GM12878 (cell line): Measurements from ENCODE around the gene SLC66A1. TPM values are rescaled to one million over a fixed set of nuclear protein-coding genes. Genes with fewer than 3 reads are reported as not detected.
A peak's percentile ranks its signal among the peaks of the same experiment; 100 is the strongest.

Source experiments
- ATAC-seq: fragments of 200-7000 bp; cut with Tn5 transposase; 3 replicates; pipeline ENCODE4 v1.9.1; 2020; ENCODE audit warnings: mild to moderate bottlenecking, moderate library complexity
- BruUV-seq: library from RNA; stranded (reverse); fragments of 400-500 nt; replicated peaks from 2 replicates; lab custom pipeline; 2021; lab: Mats Ljungman, UMichigan
- CTCF ChIA-PET: fragments of 300-600 bp; sonication (Branson Sonifier 250); formaldehyde crosslinking; extraction: SDS; loops from one replicate; lab custom pipeline; 2021; ENCODE audit warnings: inconsistent platforms; lab: Yijun Ruan, JAX
- POLR2A ChIA-PET: fragments of 350-600 bp; formaldehyde crosslinking; extraction: SDS; loops from one replicate; lab custom pipeline; 2021; ENCODE audit warnings: inconsistent platforms; lab: Charles Lee
- RAD21 ChIA-PET: fragments of 300-600 bp; sonication (Branson Sonifier 250); formaldehyde crosslinking; loops from one replicate; lab custom pipeline; 2023; ENCODE audit warnings: antibody characterized with exemption; ENCODE audit not compliant: unreplicated experiment; lab: Charles Lee
- SMC1A ChIA-PET: fragments of 300-600 bp; sonication (Branson Sonifier 250); formaldehyde crosslinking; loops from one replicate; lab custom pipeline; 2023; ENCODE audit not compliant: unreplicated experiment, uncharacterized antibody; lab: Charles Lee
- DNase-seq: peaks from one replicate; pipeline ENCODE4 v3.0.0-alpha.2; 2011; ENCODE audit warnings: low read depth, low spot score
- FAIRE-seq: peaks from 3 replicates; lab custom pipeline; 2011; peaks lifted over from hg19 to GRCh38; lab: Jason Lieb, UNC
- H2AFZ ChIP-seq: 2 replicates; pipeline ENCODE4 v1.6.0; 2011; ENCODE audit warnings: low read depth, low read length, control low read depth; ENCODE audit not compliant: control insufficient read depth
- H3K27ac ChIP-seq: 2 replicates; pipeline ENCODE4 v1.5.1; 2011; ENCODE audit warnings: control low read depth; ENCODE audit not compliant: control insufficient read depth, insufficient read depth
- H3K27me3 ChIP-seq, 2 experiments: replicated peaks in 1 of 2; 2 replicates each; pipeline versions ENCODE4 v1.6.0 to v1.6.1; 2011; ENCODE audit warnings: low read length in 1 of 2; ENCODE audit not compliant: control insufficient read depth in 2 of 2, insufficient read depth in 2 of 2
- H3K36me3 ChIP-seq, 2 experiments: 2 replicates each; pipeline ENCODE4 v1.5.1; 2011; ENCODE audit warnings: low read length in 1 of 2; ENCODE audit not compliant: control insufficient read depth in 2 of 2, insufficient read depth in 2 of 2
- H3K4me1 ChIP-seq: 2 replicates; pipeline ENCODE4 v1.6.1; 2011; ENCODE audit warnings: mild to moderate bottlenecking, low read length, moderate library complexity, mixed read lengths; ENCODE audit not compliant: control insufficient read depth, insufficient read depth
- H3K4me2 ChIP-seq: 2 replicates; pipeline ENCODE4 v1.6.0; 2011; ENCODE audit warnings: control low read depth; ENCODE audit not compliant: control insufficient read depth, insufficient read depth
- H3K4me3 ChIP-seq: fragments of 200-600 bp; sonication (generic); 2 replicates; pipeline ENCODE4 v1.5.1; 2016
- H3K79me2 ChIP-seq: 2 replicates; pipeline ENCODE4 v1.6.0; 2011; ENCODE audit warnings: low read length; ENCODE audit not compliant: control insufficient read depth, insufficient read depth
- H3K9ac ChIP-seq: 2 replicates; pipeline ENCODE4 v1.8.0; 2011; ENCODE audit warnings: low read length, control low read depth, mixed read lengths; ENCODE audit not compliant: control insufficient read depth, insufficient read depth
- H3K9me3 ChIP-seq: replicated peaks from 3 replicates; pipeline ENCODE4 v1.5.1; 2011; ENCODE audit warnings: mild to moderate bottlenecking, low read length; ENCODE audit not compliant: control insufficient read depth, insufficient read depth
- H4K20me1 ChIP-seq: 2 replicates; pipeline ENCODE4 v1.6.0; 2011; ENCODE audit not compliant: control insufficient read depth, insufficient read depth
- BRCA1 ChIP-seq: IDR thresholded peaks from 2 replicates; pipeline ENCODE4 v1.6.1; 2011; ENCODE audit warnings: low read depth, low read length, improper control_type of control experiment
- CTCF ChIP-seq, 3 experiments: IDR thresholded peaks in 2 of 3; conservative IDR thresholded peaks in 1 of 3; 2 replicates each; pipeline ENCODE4 v1.5.1; 2011; ENCODE audit warnings: low read depth in 3 of 3, low read length in 3 of 3, mild to moderate bottlenecking in 3 of 3, control low read depth in 2 of 3, moderate library complexity in 2 of 3, inconsistent platforms in 1 of 3, mixed read lengths in 1 of 3; ENCODE audit not compliant: control insufficient read depth in 2 of 3, insufficient read depth in 1 of 3; ENCODE audit errors: extremely low read depth in 1 of 3
- IKZF1 ChIP-seq: fragments of 450-650 bp; conservative IDR thresholded peaks from 2 replicates; pipeline ENCODE4 v1.6.1; 2017; ENCODE audit warnings: antibody characterized with exemption, mild to moderate bottlenecking
- NR2F1 ChIP-seq: fragments of 450-650 bp; conservative IDR thresholded peaks from 2 replicates; pipeline ENCODE4 v1.6.1; 2017; ENCODE audit warnings: mild to moderate bottlenecking
- RAD21 ChIP-seq: IDR thresholded peaks from 2 replicates; pipeline ENCODE4 v1.6.1; 2011; ENCODE audit warnings: mild to moderate bottlenecking, low read depth, low read length, moderate library complexity; ENCODE audit not compliant: insufficient read depth
- RBBP5 ChIP-seq: fragments of 200-600 bp; sonication (generic); conservative IDR thresholded peaks from 2 replicates; pipeline ENCODE4 v1.6.1; 2016
- SMC3 ChIP-seq: IDR thresholded peaks from 2 replicates; pipeline ENCODE4 v1.6.1; 2011; ENCODE audit warnings: low read length, improper control_type of control experiment, borderline replicate concordance
- TAF1 ChIP-seq: IDR thresholded peaks from 2 replicates; pipeline ENCODE4 v1.6.1; 2011; ENCODE audit warnings: mild to moderate bottlenecking, low read depth, low read length, borderline replicate concordance
- WGBS: methylation state at CpG from one replicate; pipeline ENCODE4 v1.1.6; 2016; ENCODE audit warnings: low lambda C conversion rate; ENCODE audit not compliant: insufficient replicate concordance, insufficient coverage; ENCODE audit errors: missing lambda C conversion rate; 5-methylcytosine and 5-hydroxymethylcytosine counted together
- in situ Hi-C: fragments of 300-500 bp; cut with MboI; formaldehyde crosslinking; loops from 9 replicates; pipeline ENCODE4 v1.14.3; 2018; ENCODE audit warnings: mixed read lengths
- intact Hi-C: fragments of 100-400 bp; cut with micrococcal nuclease; formaldehyde crosslinking; loops from one replicate; pipeline ENCODE4 v1.14.2; 2022; ENCODE audit not compliant: unreplicated experiment
- polyA plus RNA-seq, 11 experiments: library from polyadenylated mRNA; depleted of rRNA in 4 of 11; unstranded in 6 of 11; stranded (reverse) in 5 of 11; fragments of >200 nt; fragmentation: Nextera tagmentation in 4 of 11; fragmentation: Illumina TruSeq in 1 of 11; extraction: Ambion mirVana in 4 of 11; extraction: Trizol in 1 of 11; gene quantifications; 1 replicate in 1 of 11; 2 replicates in 10 of 11; pipeline versions ENCODE4 v1.2.1 to v1.2.3, GENCODE V29; 2011 to 2016; ENCODE audit warnings: inconsistent platforms in 2 of 11, missing spikeins in 2 of 11, low read depth in 1 of 11
- total RNA-seq, 4 experiments: library from RNA; depleted of rRNA in 3 of 4; stranded (reverse); fragments of >200 nt in 3 of 4; fragmentation: Illumina TruSeq in 1 of 4; extraction: Trizol in 1 of 4; gene quantifications; 2 replicates each; pipeline versions ENCODE4 v1.2.1 to v1.2.3, GENCODE V29; 2013 to 2021

Gene SLC66A1
- total and polyA plus RNA-seq, 10 of the 15 experiments (the other 5 are each of a cell fraction or from before 2014, with no cell fraction given), result 0.58 to 22.0 (median 10.2) TPM

- Histone ChIP-seq H3K4me2 (no peak overlapping the region), H4K20me1 (no peaks in the 10 kb centered on the region), H3K9me3 (no peaks in the 10 kb centered on the region), H3K4me1 (no peaks in the 10 kb centered on the region), H3K27me3 (no peaks in the 10 kb centered on the region), H2AFZ (no peak overlapping the region), H3K79me2 (no peaks in the 10 kb centered on the region), H3K36me3 (peaks cover 22 to 33% of the 10 kb centered on the region in 2 experiments), H3K27ac (no peak overlapping the region), H3K4me3 (no peak overlapping the region), H3K9ac (no peak overlapping the region)
- TF ChIP-seq BRCA1, result 0 out of 2 replicates have a peak, but pooled peaks have one; percentile 8
- peak; percentile 80 for TF ChIP-seq SMC3
- no peak for TF ChIP-seq TAF1
- 0 out of 2 replicates have a peak, but pooled peaks have one; percentile 31 for TF ChIP-seq IKZF1
- TF ChIP-seq RBBP5, result no peak
- peak; percentile 79 to 92 (median 80) for TF ChIP-seq CTCF (IDR thresholded peaks at IDR 0.05 in 2 of 3, conservative IDR thresholded peaks at IDR 0.05 in 1 of 3; ENCODE audit: control insufficient read depth in 2 of 3, extremely low read depth in 1 of 3, insufficient read depth in 1 of 3, low read depth in 3 of 3, low read length in 3 of 3)
- peak; percentile 74 for TF ChIP-seq RAD21
- peak; percentile 61 for TF ChIP-seq NR2F1
- CTCF ChIA-PET, result interaction anchor here (0.7 to 3.2 kb wide), 5 partner anchors 10 to 306 kb away, joined by 3 to 12 read pairs (median 5); no protein-coding TSS in a partner anchor
- WGBS, result 84% methylated on average over 12 of the region's 12 CpGs
- no peak for DNase-seq
- POLR2A ChIA-PET, result no interaction called here
- SMC1A ChIA-PET, result interaction anchor here (1.2 kb wide), 1 partner anchor 237 kb away, joined by 3 read pairs; no protein-coding TSS in a partner anchor
- BruUV-seq, result no TSS peak
- RAD21 ChIA-PET, result no interaction called here
- FAIRE-seq, result no peak
- intact Hi-C loops (loop anchor here (1.0 kb wide), 2 partner anchors 238 to 307 kb away; no protein-coding TSS in a partner anchor), in situ Hi-C loops (loop anchor here (5.0 kb wide), 1 partner anchor 238 kb away; no protein-coding TSS in a partner anchor)
- ATAC-seq, result peak; percentile 88
Measured at GRCh38 chr1:19344372-19344810, 32.3 kb downstream of the SLC66A1 start.
